ENCODE data around the gene PBX4. TPM values are rescaled to one million over a fixed set of nuclear protein-coding genes. Genes with fewer than 3 reads are reported as not detected.

Gene PBX4
- total and polyA plus RNA-seq, 10 of the 15 experiments (the other 5 are each of a cell fraction or from before 2014, with no cell fraction given), result 0.18 to 17.3 (median 4.2) TPM

- H3K79me2 ChIP-seq (ENCODE audit: control insufficient read depth, insufficient read depth, low read length), result peaks cover 40% of the 10 kb centered on the region
- no peaks in the 10 kb centered on the region; the same call in 1 of the 3 replicates for H3K9me3 ChIP-seq (replicated peaks; ENCODE audit: control insufficient read depth, insufficient read depth, low read length)
- H3K4me2 ChIP-seq (ENCODE audit: control insufficient read depth, insufficient read depth), result peak overlapping the region; percentile 77
- in situ Hi-C loops (cut with MboI) (loop anchor here (10.0 kb wide), 1 partner anchor 1362 kb away; the partner anchor contains the start of gene ZNF430), intact Hi-C loops (cut with micrococcal nuclease; ENCODE audit: unreplicated experiment) (loop anchor here (2.0 to 10.0 kb wide), 4 partner anchors 64 to 242 kb away; partner anchors contain the start of genes ZNF253, ZNF506 and ZNF93)
- SMC1A ChIA-PET (ENCODE audit: uncharacterized antibody, unreplicated experiment), result interaction anchor here (0.8 to 2.2 kb wide), 14 partner anchors 20 to 239 kb away, joined by 3 to 10 read pairs (median 4); partner anchors contain the start of genes ZNF253, ZNF506 and ZNF93
- DNase-seq (ENCODE audit: low read depth, low spot score), result no peak
- no peaks in the 10 kb centered on the region for H4K20me1 ChIP-seq (ENCODE audit: control insufficient read depth, insufficient read depth)
- 0 out of 2 replicates have a peak, but pooled peaks have one; percentile 27 for TF ChIP-seq YY1 (IDR thresholded peaks at IDR 0.05; ENCODE audit: low read depth, low read length)
- TF ChIP-seq RCOR1 (conservative IDR thresholded peaks at IDR 0.05; ENCODE audit: low read depth, low read length), result no peak
- TF ChIP-seq POLR2A (IDR thresholded peaks at IDR 0.05; ENCODE audit: low read depth, low read length), result peak; percentile 63
- no peak overlapping the region; the same call in 1 of the 2 replicates for H2AFZ ChIP-seq (ENCODE audit: control insufficient read depth, low read depth, low read length)
- POLR2A ChIA-PET, result interaction anchor here (0.5 to 3.9 kb wide), 17 partner anchors 9 to 1358 kb away, joined by 3 to 18 read pairs (median 6); partner anchors contain the start of genes GMIP, LPAR2, NDUFA13 and ZNF14
- ATAC-seq, result no peak
- H3K27ac ChIP-seq (ENCODE audit: control insufficient read depth, insufficient read depth), result peak overlapping the region; percentile 97
- WGBS (ENCODE audit: insufficient coverage, insufficient replicate concordance, low lambda C conversion rate, missing lambda C conversion rate), result 37% methylated on average over 8 of the region's 8 CpGs
- peaks cover 4% of the 10 kb centered on the region; the same call in 1 of the 2 replicates for H3K4me1 ChIP-seq (ENCODE audit: control insufficient read depth, insufficient read depth, low read length)
- no peaks in the 10 kb centered on the region for H3K27me3 ChIP-seq (replicated peaks in 1 of 2; ENCODE audit: control insufficient read depth in 2 of 2, insufficient read depth in 2 of 2, low read length in 1 of 2)
- CTCF ChIA-PET, result interaction anchor here (1.7 to 3.5 kb wide), 4 partner anchors 18 to 240 kb away, joined by 5 to 28 read pairs (median 8); partner anchors contain the start of gene GMIP
- TSS peak; percentile 95 for BruUV-seq (replicated peaks)
- H3K4me3 ChIP-seq, result peak overlapping the region; percentile 87
- FAIRE-seq, result peak; percentile 62
- H3K36me3 ChIP-seq (ENCODE audit: control insufficient read depth in 2 of 2, insufficient read depth in 2 of 2, low read length in 1 of 2), result peaks cover 12 to 17% of the 10 kb centered on the region in 2 experiments
- peak overlapping the region; percentile 92 for H3K9ac ChIP-seq (ENCODE audit: control insufficient read depth, insufficient read depth, low read length)
- RAD21 ChIA-PET (ENCODE audit: unreplicated experiment), result interaction anchor here (0.9 to 2.3 kb wide), 15 partner anchors 13 to 1114 kb away, joined by 3 to 13 read pairs (median 5); partner anchors contain the start of genes GMIP, ZNF14, ZNF253 and ZNF506
Observed at GRCh38 chr19:19662344-19662743, 43.9 kb upstream of the PBX4 start.

GRCh38 chr19:19661675-19662251 lies 43.3 kb upstream of the PBX4 start:
- peak overlapping the region; percentile 87 for H3K4me3 ChIP-seq
- 4% methylated on average over 18 of the region's 18 CpGs for WGBS (ENCODE audit: insufficient coverage, insufficient replicate concordance, low lambda C conversion rate, missing lambda C conversion rate)
- TF ChIP-seq YY1 (IDR thresholded peaks at IDR 0.05; ENCODE audit: low read depth, low read length) (peak; percentile 93), NR2F1 (conservative IDR thresholded peaks at IDR 0.05) (0 out of 2 replicates have a peak, but pooled peaks have one; percentile 45), POLR2A (IDR thresholded peaks at IDR 0.05; ENCODE audit: low read depth, low read length) (peak; percentile 80), FOXK2 (IDR thresholded peaks at IDR 0.05) (peak; percentile 32; the same call in 1 of the 2 replicates), SIX5 (IDR thresholded peaks at IDR 0.05; ENCODE audit: low read depth, low read length, severe bottlenecking) (no peak), SMC3 (IDR thresholded peaks at IDR 0.05; ENCODE audit: borderline replicate concordance, low read length) (no peak), POLR2AphosphoS5 (IDR thresholded peaks at IDR 0.05; ENCODE audit: low read length) (peak; percentile 93), SUPT20H (IDR thresholded peaks at IDR 0.05; ENCODE audit: borderline replicate concordance, control insufficient read depth, low read depth, low read length) (no peak)
- TF ChIP-seq, protein P1, sequence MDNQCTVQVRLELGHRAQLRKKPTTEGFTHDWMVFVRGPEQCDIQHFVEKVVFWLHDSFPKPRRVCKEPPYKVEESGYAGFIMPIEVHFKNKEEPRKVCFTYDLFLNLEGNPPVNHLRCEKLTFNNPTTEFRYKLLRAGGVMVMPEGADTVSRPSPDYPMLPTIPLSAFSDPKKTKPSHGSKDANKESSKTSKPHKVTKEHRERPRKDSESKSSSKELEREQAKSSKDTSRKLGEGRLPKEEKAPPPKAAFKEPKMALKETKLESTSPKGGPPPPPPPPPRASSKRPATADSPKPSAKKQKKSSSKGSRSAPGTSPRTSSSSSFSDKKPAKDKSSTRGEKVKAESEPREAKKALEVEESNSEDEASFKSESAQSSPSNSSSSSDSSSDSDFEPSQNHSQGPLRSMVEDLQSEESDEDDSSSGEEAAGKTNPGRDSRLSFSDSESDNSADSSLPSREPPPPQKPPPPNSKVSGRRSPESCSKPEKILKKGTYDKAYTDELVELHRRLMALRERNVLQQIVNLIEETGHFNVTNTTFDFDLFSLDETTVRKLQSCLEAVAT (IDR thresholded peaks at IDR 0.05), result peak; percentile 99
- TF ChIP-seq, protein P2, sequence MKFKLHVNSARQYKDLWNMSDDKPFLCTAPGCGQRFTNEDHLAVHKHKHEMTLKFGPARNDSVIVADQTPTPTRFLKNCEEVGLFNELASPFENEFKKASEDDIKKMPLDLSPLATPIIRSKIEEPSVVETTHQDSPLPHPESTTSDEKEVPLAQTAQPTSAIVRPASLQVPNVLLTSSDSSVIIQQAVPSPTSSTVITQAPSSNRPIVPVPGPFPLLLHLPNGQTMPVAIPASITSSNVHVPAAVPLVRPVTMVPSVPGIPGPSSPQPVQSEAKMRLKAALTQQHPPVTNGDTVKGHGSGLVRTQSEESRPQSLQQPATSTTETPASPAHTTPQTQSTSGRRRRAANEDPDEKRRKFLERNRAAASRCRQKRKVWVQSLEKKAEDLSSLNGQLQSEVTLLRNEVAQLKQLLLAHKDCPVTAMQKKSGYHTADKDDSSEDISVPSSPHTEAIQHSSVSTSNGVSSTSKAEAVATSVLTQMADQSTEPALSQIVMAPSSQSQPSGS (IDR thresholded peaks at IDR 0.05; ENCODE audit: low read length), result 0 out of 2 replicates have a peak, but pooled peaks have one; percentile 58

More at GRCh38 chr19:19661675-19662251, 43.3 kb upstream of the PBX4 start:
- ATAC-seq (peak; percentile 83), DNase-seq (ENCODE audit: low read depth, low spot score) (peak; percentile 93), FAIRE-seq (peak; percentile 95)
- intact Hi-C loops (cut with micrococcal nuclease; ENCODE audit: unreplicated experiment) (loop anchor here (2.0 to 10.0 kb wide), 4 partner anchors 63 to 243 kb away; partner anchors contain the start of genes ZNF253, ZNF506 and ZNF93), in situ Hi-C loops (cut with MboI) (loop anchor here (10.0 kb wide), 1 partner anchor 1363 kb away; the partner anchor contains the start of gene ZNF430)
- Histone ChIP-seq H3K9me3 (replicated peaks; ENCODE audit: control insufficient read depth, insufficient read depth, low read length) (no peaks in the 10 kb centered on the region; the same call in 1 of the 3 replicates), H3K27ac (ENCODE audit: control insufficient read depth, insufficient read depth) (peak overlapping the region; percentile 97), H2AFZ (ENCODE audit: control insufficient read depth, low read depth, low read length) (no peak overlapping the region), H3K9ac (ENCODE audit: control insufficient read depth, insufficient read depth, low read length) (peak overlapping the region; percentile 92), H3K27me3 (replicated peaks in 1 of 2; ENCODE audit: control insufficient read depth in 2 of 2, insufficient read depth in 2 of 2, low read length in 1 of 2) (no peaks in the 10 kb centered on the region), H3K4me2 (ENCODE audit: control insufficient read depth, insufficient read depth) (peak overlapping the region; percentile 77), H3K36me3 (ENCODE audit: control insufficient read depth in 2 of 2, insufficient read depth in 2 of 2, low read length in 1 of 2) (peaks cover 18 to 23% of the 10 kb centered on the region in 2 experiments), H4K20me1 (ENCODE audit: control insufficient read depth, insufficient read depth) (no peaks in the 10 kb centered on the region), H3K4me1 (ENCODE audit: control insufficient read depth, insufficient read depth, low read length) (peaks cover 4% of the 10 kb centered on the region; the same call in 1 of the 2 replicates), H3K79me2 (ENCODE audit: control insufficient read depth, insufficient read depth, low read length) (peaks cover 40% of the 10 kb centered on the region)
- ChIA-PET POLR2A (interaction anchor here (0.5 to 3.9 kb wide), 17 partner anchors 9 to 1359 kb away, joined by 3 to 18 read pairs (median 6); partner anchors contain the start of genes GMIP, LPAR2, NDUFA13 and ZNF14), RAD21 (ENCODE audit: unreplicated experiment) (interaction anchor here (0.7 to 2.3 kb wide), 16 partner anchors 12 to 1114 kb away, joined by 3 to 13 read pairs (median 4); partner anchors contain the start of genes GMIP, ZNF14, ZNF253 and ZNF506), CTCF (interaction anchor here (0.8 to 3.5 kb wide), 6 partner anchors 18 to 240 kb away, joined by 3 to 28 read pairs (median 6); partner anchors contain the start of gene GMIP), SMC1A (ENCODE audit: uncharacterized antibody, unreplicated experiment) (interaction anchor here (0.6 to 2.2 kb wide), 18 partner anchors 18 to 240 kb away, joined by 3 to 10 read pairs (median 4); partner anchors contain the start of genes GMIP, ZNF253, ZNF506 and ZNF93)
- BruUV-seq (replicated peaks), result no TSS peak
